ENCODE data around the gene BRD9. TPM values are rescaled to one million over a fixed set of nuclear protein-coding genes. Genes with fewer than 3 reads are reported as not detected.

BRD9 gene
- total and polyA plus RNA-seq, 2 experiments from 2014 or later: 18.2 to 30.6 TPM

- H2AFZ ChIP-seq: no peak overlapping the region
- no peak overlapping the region for H3K4me2 ChIP-seq (ENCODE audit: unreplicated experiment)
- H3K9me3 ChIP-seq (ENCODE audit: low read depth): no peaks in the 10 kb centered on the region
- no peak overlapping the region for H3K4me3 ChIP-seq
- H4K20me1 ChIP-seq (ENCODE audit: insufficient read depth): no peaks in the 10 kb centered on the region
- in situ Hi-C loops (cut with MboI): loop anchor here (10.0 kb wide), 1 partner anchor 240 kb away; no protein-coding TSS in a partner anchor
- no peak for DNase-seq
- no peaks in the 10 kb centered on the region for H3F3A ChIP-seq (ENCODE audit: insufficient read depth)
- no peaks in the 10 kb centered on the region for H3K9me2 ChIP-seq (ENCODE audit: insufficient read depth)
- TF ChIP-seq EZH2phosphoT487 (IDR thresholded peaks at IDR 0.05; ENCODE audit: insufficient read depth, low read depth) (no peak), EZH2 (IDR thresholded peaks at IDR 0.05; ENCODE audit: insufficient read depth, poor library complexity, severe bottlenecking) (no peak)
- H3K4me1 ChIP-seq (ENCODE audit: insufficient read depth): no peaks in the 10 kb centered on the region
- H3K27ac ChIP-seq: no peak overlapping the region
- no peaks in the 10 kb centered on the region for H3K79me2 ChIP-seq (ENCODE audit: insufficient read depth)
- no peaks in the 10 kb centered on the region for H3K36me3 ChIP-seq (ENCODE audit: low read depth)
- 89 to 95% methylated on average over 12 of the region's 12 CpGs for WGBS, 2 experiments (ENCODE audit: low coverage in 1 of 2, low lambda C conversion rate in 2 of 2, missing lambda C conversion rate in 2 of 2)
- H3K9ac ChIP-seq: no peak overlapping the region
- H3K27me3 ChIP-seq (replicated peaks; ENCODE audit: insufficient read depth): no peaks in the 10 kb centered on the region
These were observed 12.6 kb upstream of the BRD9 start for GRCh38 chr5:905139-905642.

- Histone ChIP-seq H3K27ac (no peak overlapping the region), H3F3A (ENCODE audit: insufficient read depth) (no peaks in the 10 kb centered on the region), H3K9me3 (ENCODE audit: low read depth) (no peaks in the 10 kb centered on the region), H2AFZ (no peak overlapping the region), H3K9me2 (ENCODE audit: insufficient read depth) (no peaks in the 10 kb centered on the region), H3K4me3 (no peak overlapping the region), H3K9ac (no peak overlapping the region), H3K36me3 (ENCODE audit: low read depth) (no peaks in the 10 kb centered on the region), H3K27me3 (replicated peaks; ENCODE audit: insufficient read depth) (no peaks in the 10 kb centered on the region), H3K79me2 (ENCODE audit: insufficient read depth) (no peaks in the 10 kb centered on the region), H3K4me2 (ENCODE audit: unreplicated experiment) (no peak overlapping the region), H3K4me1 (ENCODE audit: insufficient read depth) (no peaks in the 10 kb centered on the region), H4K20me1 (ENCODE audit: insufficient read depth) (no peaks in the 10 kb centered on the region)
- DNase-seq: no peak
- in situ Hi-C loops (cut with MboI): loop anchor here (10.0 kb wide), 1 partner anchor 239 kb away; no protein-coding TSS in a partner anchor
- 87 to 91% methylated on average over 6 of the region's 6 CpGs for WGBS, 2 experiments (ENCODE audit: low coverage in 1 of 2, low lambda C conversion rate in 2 of 2, missing lambda C conversion rate in 2 of 2)
- TF ChIP-seq EZH2phosphoT487 (IDR thresholded peaks at IDR 0.05; ENCODE audit: insufficient read depth, low read depth): no peak
- no peak for TF ChIP-seq EZH2 (IDR thresholded peaks at IDR 0.05; ENCODE audit: insufficient read depth, poor library complexity, severe bottlenecking)
These were observed 11.1 kb upstream of the BRD9 start for GRCh38 chr5:903756-904096.

GRCh38 chr5:902129-902916 lies 9.7 kb upstream of the BRD9 start:
- H3F3A ChIP-seq (ENCODE audit: insufficient read depth): no peaks in the 10 kb centered on the region
- no peak overlapping the region for H3K4me2 ChIP-seq (ENCODE audit: unreplicated experiment)
- no peaks in the 10 kb centered on the region for H3K4me1 ChIP-seq (ENCODE audit: insufficient read depth)
- DNase-seq: no peak
- H3K9ac ChIP-seq: no peak overlapping the region
- no peaks in the 10 kb centered on the region for H3K79me2 ChIP-seq (ENCODE audit: insufficient read depth)
- H3K4me3 ChIP-seq: no peak overlapping the region
- WGBS, 2 experiments (ENCODE audit: low coverage in 1 of 2, low lambda C conversion rate in 2 of 2, missing lambda C conversion rate in 2 of 2): 76% methylated on average over 16 of the region's 16 CpGs
- in situ Hi-C loops (cut with MboI): loop anchor here (10.0 kb wide), 1 partner anchor 238 kb away; no protein-coding TSS in a partner anchor
- no peak overlapping the region for H2AFZ ChIP-seq
- H3K9me3 ChIP-seq (ENCODE audit: low read depth): no peaks in the 10 kb centered on the region
- H3K9me2 ChIP-seq (ENCODE audit: insufficient read depth): no peaks in the 10 kb centered on the region
- H3K36me3 ChIP-seq (ENCODE audit: low read depth): no peaks in the 10 kb centered on the region
- no peak for TF ChIP-seq EZH2phosphoT487 (IDR thresholded peaks at IDR 0.05; ENCODE audit: insufficient read depth, low read depth)
- no peak for TF ChIP-seq EZH2 (IDR thresholded peaks at IDR 0.05; ENCODE audit: insufficient read depth, poor library complexity, severe bottlenecking)
- H3K27me3 ChIP-seq (replicated peaks; ENCODE audit: insufficient read depth): no peaks in the 10 kb centered on the region
- H3K27ac ChIP-seq: no peak overlapping the region
- no peaks in the 10 kb centered on the region for H4K20me1 ChIP-seq (ENCODE audit: insufficient read depth)

- DNase-seq: no peak
- H3K27me3 ChIP-seq (replicated peaks; ENCODE audit: insufficient read depth): no peaks in the 10 kb centered on the region
- H3K9me3 ChIP-seq (ENCODE audit: low read depth): no peaks in the 10 kb centered on the region
- no peak overlapping the region for H3K9ac ChIP-seq
- no peaks in the 10 kb centered on the region; the same call in 1 of the 2 replicates for H4K20me1 ChIP-seq (ENCODE audit: insufficient read depth)
- in situ Hi-C loops (cut with MboI): loop anchor here (10.0 kb wide), 1 partner anchor 236 kb away; no protein-coding TSS in a partner anchor
- no peaks in the 10 kb centered on the region for H3F3A ChIP-seq (ENCODE audit: insufficient read depth)
- H3K4me1 ChIP-seq (ENCODE audit: insufficient read depth): no peaks in the 10 kb centered on the region
- no peaks in the 10 kb centered on the region for H3K9me2 ChIP-seq (ENCODE audit: insufficient read depth)
- H3K27ac ChIP-seq: no peak overlapping the region
- H3K79me2 ChIP-seq (ENCODE audit: insufficient read depth): peaks cover 5% of the 10 kb centered on the region; the same call in 1 of the 2 replicates
- H3K4me2 ChIP-seq (ENCODE audit: unreplicated experiment): no peak overlapping the region
- TF ChIP-seq EZH2 (IDR thresholded peaks at IDR 0.05; ENCODE audit: insufficient read depth, poor library complexity, severe bottlenecking) (no peak), EZH2phosphoT487 (IDR thresholded peaks at IDR 0.05; ENCODE audit: insufficient read depth, low read depth) (no peak)
- WGBS, 2 experiments (ENCODE audit: low coverage in 1 of 2, low lambda C conversion rate in 2 of 2, missing lambda C conversion rate in 2 of 2): 68 to 75% methylated on average over 4 of the region's 4 CpGs
- H2AFZ ChIP-seq: no peak overlapping the region
- no peak overlapping the region for H3K4me3 ChIP-seq
- no peaks in the 10 kb centered on the region for H3K36me3 ChIP-seq (ENCODE audit: low read depth)
These were observed 8.2 kb upstream of the BRD9 start for GRCh38 chr5:900781-901180.
